GM18873 (cell line): ENCODE measurements around the gene PNKD.

ENCODE experiments used
- ATAC-seq: cut with Tn5 transposase; IDR thresholded peaks from one replicate; pipeline ENCODE4 v1.9.1; 2021; ENCODE audit warnings: mild to moderate bottlenecking, moderate library complexity, moderate number of reproducible peaks; ENCODE audit not compliant: unreplicated experiment, low FRiP score

The PNKD gene

GRCh38 chr2:218256612-218257350 lies 13.5 kb upstream of the PNKD start:
- no peak for ATAC-seq

DNA sequence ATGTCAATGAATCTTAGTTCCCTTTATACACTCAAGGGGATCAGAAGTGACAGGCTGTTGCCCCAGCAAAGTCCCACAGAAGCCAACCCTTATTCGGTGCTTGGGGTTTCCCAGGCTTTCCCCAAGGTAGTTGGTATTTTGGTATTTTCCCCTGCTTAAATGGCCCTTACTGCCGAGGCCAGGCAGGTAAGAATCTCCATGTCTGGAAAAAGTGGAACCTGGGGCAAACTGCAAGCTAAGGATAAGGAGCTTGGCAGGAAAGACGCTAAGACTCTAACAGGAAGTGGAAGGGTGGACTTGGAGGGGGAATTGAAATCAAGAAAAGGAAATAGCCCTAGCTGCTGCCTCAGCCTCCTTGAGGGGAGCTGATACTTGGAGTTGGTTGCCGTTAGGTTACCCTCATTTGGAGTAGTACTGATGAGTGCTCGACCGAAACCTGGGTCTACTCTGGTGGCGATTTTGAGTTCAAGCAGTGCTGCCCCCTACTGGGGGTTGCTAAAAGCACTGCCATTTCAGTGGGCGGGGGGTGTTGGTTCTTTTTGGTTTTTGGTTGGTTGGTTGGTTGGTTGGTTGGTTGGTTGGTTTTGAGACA lies 12.8 kb upstream of the PNKD start:
- ATAC-seq, result peak; percentile 53

GRCh38 chr2:218259099-218259961 lies 11.0 kb upstream of the PNKD start:
- ATAC-seq, result no peak

DNA sequence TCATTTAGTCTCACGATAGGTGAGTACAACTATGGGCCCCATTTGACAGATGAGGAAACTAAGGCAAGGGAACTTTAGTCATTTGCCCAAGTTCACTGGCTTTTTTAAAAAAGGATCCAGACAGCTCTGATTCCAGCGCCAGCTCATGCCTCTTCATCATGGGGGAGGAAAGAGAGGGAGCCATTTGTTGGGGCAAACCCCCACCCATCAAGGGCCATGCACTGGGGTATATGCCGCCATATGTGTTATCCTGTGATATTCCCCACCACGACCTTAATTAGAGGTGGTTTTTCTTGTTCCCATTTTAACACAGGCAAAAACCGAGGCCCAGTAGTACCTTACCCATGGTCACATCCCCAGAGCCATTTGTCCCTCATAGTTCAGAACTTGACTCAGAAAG lies 10.2 kb upstream of the PNKD start:
- no peak for ATAC-seq

DNA sequence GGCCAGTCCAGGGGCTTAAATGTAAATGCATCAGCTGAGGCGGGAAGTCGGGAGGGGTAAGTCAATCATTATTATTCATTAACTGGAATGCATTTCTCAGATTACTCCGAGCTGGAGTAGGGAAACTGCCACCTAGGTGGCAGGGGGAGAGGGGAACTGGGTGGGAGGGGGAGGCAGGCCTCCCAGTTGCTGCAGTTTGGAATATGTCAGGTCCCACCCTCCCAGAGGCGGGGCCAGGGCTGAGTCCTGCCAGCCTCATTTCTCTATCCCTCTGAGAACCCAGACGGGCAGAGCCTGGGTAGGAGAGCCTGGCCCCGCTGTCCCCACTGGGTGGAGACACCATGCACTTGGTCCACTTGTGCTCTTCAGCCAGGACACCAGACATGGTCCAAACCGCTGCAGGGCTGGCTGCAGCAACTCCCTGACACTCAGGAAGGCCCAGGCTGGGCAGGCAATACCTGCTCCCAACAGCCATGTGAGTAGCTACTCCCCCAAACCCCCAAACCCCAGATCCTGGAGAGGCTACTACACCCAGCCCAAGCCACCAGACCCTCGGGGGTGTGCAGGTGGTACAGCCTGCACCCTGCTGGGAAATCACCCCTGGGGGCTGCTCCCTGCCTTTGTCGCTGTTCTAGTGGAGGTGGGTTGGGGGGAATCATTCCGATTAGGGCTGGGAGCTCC lies 9.4 kb upstream of the PNKD start, which contains the start of gene GPBAR1:
Gene GPBAR1, plus strand, starts transcription at position 274 of the 681 bp plus-strand sequence. CDS start 1,710 bp downstream, outside the sequence.
- no peak for ATAC-seq

- no peak for ATAC-seq
Observed at GRCh38 chr2:218261423-218262236, 8.7 kb upstream of the PNKD start.

GRCh38 chr2:218262237-218262600 lies 8.1 kb upstream of the PNKD start:
- ATAC-seq, result no peak

DNA sequence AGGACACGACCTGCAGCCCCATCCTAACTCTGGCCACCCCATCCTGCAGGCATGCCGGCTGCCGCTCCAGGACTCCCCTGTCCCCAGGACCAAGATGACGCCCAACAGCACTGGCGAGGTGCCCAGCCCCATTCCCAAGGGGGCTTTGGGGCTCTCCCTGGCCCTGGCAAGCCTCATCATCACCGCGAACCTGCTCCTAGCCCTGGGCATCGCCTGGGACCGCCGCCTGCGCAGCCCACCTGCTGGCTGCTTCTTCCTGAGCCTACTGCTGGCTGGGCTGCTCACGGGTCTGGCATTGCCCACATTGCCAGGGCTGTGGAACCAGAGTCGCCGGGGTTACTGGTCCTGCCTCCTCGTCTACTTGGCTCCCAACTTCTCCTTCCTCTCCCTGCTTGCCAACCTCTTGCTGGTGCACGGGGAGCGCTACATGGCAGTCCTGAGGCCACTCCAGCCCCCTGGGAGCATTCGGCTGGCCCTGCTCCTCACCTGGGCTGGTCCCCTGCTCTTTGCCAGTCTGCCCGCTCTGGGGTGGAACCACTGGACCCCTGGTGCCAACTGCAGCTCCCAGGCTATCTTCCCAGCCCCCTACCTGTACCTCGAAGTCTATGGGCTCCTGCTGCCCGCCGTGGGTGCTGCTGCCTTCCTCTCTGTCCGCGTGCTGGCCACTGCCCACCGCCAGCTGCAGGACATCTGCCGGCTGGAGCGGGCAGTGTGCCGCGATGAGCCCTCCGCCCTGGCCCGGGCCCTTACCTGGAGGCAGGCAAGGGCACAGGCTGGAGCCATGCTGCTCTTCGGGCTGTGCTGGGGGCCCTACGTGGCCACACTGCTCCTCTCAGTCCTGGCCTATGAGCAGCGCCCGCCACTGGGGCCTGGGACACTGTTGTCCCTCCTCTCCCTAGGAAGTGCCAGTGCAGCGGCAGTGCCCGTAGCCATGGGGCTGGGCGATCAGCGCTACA lies 7.4 kb upstream of the PNKD start:
- no peak for ATAC-seq

GRCh38 chr2:218263817-218264641 lies 6.3 kb upstream of the PNKD start:
- no peak for ATAC-seq

DNA sequence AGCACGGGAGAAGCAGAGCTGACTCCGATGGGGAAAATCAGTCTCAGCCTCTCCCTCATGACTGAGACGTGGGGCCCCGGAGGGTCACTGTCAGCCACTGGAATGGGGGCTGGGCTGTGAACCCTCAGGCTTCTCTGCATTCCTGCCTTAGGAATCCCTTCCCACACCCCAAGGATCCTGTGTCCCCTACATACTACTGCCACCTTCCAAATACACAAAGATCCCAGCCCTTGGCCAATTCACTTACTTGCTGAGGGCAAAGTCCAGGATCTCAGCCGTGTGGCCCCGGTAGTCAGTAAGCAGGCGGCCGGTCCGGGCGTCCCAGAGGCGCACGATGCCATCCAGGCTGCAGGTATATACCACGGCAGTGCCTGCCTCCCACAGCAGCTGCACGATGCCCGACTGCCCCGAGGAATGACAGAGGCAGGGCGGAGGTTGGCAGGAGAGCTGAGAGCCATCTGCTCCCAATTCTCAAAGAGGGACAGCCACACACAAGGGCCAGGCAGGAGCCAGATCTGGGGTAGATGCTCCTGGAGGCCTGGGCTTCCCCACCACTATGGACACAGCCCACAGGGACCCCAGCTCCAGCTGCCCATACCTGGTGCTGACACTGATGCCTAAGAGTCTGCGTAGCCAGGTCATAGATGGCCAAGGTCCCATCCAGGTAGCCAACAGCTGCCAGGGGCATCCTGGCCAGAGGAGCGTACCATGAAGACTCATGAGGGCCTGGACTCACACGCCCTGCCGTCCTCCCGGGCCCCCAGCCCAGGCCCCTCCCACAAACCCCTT lies 5.4 kb upstream of the PNKD start:
- ATAC-seq, result no peak

- ATAC-seq, result no peak
Observed at GRCh38 chr2:218265626-218266025, 4.7 kb upstream of the PNKD start.

GRCh38 chr2:218266316-218266979 lies 3.9 kb upstream of the PNKD start:
- no peak for ATAC-seq

DNA sequence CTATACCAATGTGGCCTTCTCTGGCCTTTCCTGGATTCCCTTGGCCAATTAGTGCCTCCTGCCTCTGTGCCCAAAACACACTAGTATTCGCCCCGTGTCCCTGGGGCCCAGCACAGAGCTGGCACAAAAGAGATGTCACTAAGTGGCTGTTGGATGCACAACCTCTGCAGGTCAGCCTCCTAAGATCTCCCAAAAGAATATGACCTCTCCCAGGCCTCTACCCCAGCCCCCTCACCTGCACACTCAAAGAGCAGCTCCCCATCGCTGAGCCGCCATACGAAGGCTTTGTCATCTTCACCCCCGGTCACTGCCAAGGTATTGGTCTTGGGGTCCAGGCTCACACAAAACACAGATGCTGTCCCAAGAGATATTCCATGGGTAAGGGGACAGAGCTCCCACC lies 3.1 kb upstream of the PNKD start:
- ATAC-seq, result no peak

DNA sequence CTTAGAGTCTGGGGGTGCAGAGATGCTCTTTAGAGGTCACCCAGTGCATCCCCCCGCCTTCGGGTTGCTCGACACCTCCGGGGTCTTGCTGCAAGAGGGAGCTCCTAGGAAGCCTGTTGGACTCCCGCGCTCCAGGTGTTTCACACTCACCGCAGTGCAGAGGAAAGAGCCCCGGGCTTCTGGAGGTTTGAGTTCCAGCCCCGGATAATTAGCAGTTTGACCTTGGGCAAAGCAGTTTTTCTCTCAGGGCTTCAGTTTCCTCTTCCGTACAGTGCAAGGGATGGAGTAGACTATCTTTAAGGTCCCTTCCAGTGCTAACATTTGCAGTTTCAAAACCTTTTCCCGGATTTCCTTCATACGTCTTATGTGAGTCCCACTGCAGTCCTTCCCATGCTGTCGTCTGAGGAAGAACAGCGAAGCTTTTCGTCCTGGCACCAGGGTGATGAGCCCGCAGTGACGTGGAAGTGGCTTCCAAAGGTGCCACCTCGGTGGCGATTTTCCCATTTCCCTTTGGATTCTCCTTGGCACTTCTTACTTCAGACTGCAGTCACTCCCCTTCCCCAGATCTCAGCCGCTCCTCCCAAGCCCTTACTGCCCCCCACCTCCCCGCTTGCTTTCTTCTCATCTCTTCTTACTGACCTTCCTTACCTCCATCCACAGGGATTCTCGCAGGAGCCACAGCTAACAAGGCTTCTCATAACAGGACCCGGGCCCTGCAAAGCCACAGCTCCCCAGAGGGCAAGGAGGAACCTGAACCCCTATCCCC lies 585 bp downstream of the PNKD start:
- no peak for ATAC-seq

GRCh38 chr2:218271487-218271797 lies 1.1 kb downstream of the PNKD start:
- no peak for ATAC-seq

GRCh38 chr2:218271865-218272530 lies 1.7 kb downstream of the PNKD start:
- no peak for ATAC-seq
